IMR-90 (cell line): Measurements from ENCODE around the gene CST9L.

Experiments used
- RAD21 ChIP-seq: IDR thresholded peaks from 2 replicates; pipeline ENCODE4 v1.6.1; 2012; ENCODE audit warnings: low read length, improper control_type of control experiment
- TF ChIP-seq, protein P1 (sequence below): conservative IDR thresholded peaks from 2 replicates; pipeline ENCODE4 v1.5.1; 2012; ENCODE audit warnings: mild to moderate bottlenecking, low read depth, low read length, improper control_type of control experiment

DNA sequence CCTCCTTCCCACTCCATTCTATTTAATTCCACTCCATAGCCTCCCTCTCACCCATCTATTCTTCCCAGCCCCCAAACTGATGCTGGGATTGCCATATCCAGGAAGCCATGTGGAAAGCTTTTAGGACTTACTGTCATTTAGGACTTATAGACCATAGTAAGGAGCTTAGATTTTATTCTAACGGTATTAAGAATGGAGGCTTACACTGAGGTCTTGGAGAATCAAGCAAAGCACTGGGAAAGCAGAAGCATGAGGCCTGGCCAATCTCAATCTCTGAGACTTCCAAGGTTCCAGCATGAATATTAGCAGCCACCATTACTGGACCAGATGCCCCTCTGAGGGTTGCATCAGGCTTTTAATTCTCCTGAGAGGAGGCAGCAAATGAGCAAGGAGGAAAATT, 36.0 kb upstream of the CST9L start:
- TF ChIP-seq RAD21: no peak
- TF ChIP-seq, protein P1, sequence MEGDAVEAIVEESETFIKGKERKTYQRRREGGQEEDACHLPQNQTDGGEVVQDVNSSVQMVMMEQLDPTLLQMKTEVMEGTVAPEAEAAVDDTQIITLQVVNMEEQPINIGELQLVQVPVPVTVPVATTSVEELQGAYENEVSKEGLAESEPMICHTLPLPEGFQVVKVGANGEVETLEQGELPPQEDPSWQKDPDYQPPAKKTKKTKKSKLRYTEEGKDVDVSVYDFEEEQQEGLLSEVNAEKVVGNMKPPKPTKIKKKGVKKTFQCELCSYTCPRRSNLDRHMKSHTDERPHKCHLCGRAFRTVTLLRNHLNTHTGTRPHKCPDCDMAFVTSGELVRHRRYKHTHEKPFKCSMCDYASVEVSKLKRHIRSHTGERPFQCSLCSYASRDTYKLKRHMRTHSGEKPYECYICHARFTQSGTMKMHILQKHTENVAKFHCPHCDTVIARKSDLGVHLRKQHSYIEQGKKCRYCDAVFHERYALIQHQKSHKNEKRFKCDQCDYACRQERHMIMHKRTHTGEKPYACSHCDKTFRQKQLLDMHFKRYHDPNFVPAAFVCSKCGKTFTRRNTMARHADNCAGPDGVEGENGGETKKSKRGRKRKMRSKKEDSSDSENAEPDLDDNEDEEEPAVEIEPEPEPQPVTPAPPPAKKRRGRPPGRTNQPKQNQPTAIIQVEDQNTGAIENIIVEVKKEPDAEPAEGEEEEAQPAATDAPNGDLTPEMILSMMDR: no peak
